Loucy (cell line): ENCODE results near the gene SLC17A5.
A peak's percentile ranks its signal among the peaks of the same experiment; 100 is the strongest.
"Not testable (repeated sequence)": the region's sequence is repeated elsewhere in the genome, so short reads cannot be mapped to it uniquely, and the experiment has no call there.

Experiments
- H2AFZ ChIP-seq: fragments of 200-600 bp; sonication (generic); 2 replicates; pipeline ENCODE4 v1.6.0; 2016; ENCODE audit warnings: antibody characterized with exemption, mild to moderate bottlenecking, low read length, moderate library complexity
- H3F3A ChIP-seq: fragments of 200-600 bp; 2 replicates; pipeline ENCODE4 v1.6.0; 2016; ENCODE audit warnings: antibody characterized with exemption, low read depth, mild to moderate bottlenecking
- H3K27me3 ChIP-seq: fragments of 200-600 bp; sonication (generic); 2 replicates; pipeline ENCODE4 v1.6.1; 2014; ENCODE audit warnings: low read length, mild to moderate bottlenecking; ENCODE audit not compliant: insufficient read depth, poor library complexity, severe bottlenecking
- H3K36me3 ChIP-seq: fragments of 200-600 bp; sonication (generic); 2 replicates; pipeline ENCODE4 v1.6.1; 2016; ENCODE audit warnings: low read length; ENCODE audit not compliant: insufficient read depth
- H3K4me1 ChIP-seq: fragments of 200-600 bp; sonication (generic); 2 replicates; pipeline ENCODE4 v1.5.1; 2014; ENCODE audit warnings: low read length, mild to moderate bottlenecking; ENCODE audit not compliant: insufficient read depth, poor library complexity, severe bottlenecking
- H3K4me2 ChIP-seq: fragments of 200-600 bp; sonication (generic); 2 replicates; pipeline ENCODE4 v1.6.0; 2014; ENCODE audit warnings: antibody characterized with exemption, low read length, low read depth, mild to moderate bottlenecking; ENCODE audit not compliant: poor library complexity, severe bottlenecking
- H3K4me3 ChIP-seq: fragments of 200-600 bp; sonication (generic); 2 replicates; pipeline ENCODE4 v1.5.1; 2014; ENCODE audit warnings: low read length, mild to moderate bottlenecking, mixed read lengths; ENCODE audit not compliant: poor library complexity, severe bottlenecking
- H3K79me2 ChIP-seq: fragments of 200-600 bp; sonication (generic); 2 replicates; pipeline ENCODE4 v1.6.1; 2014; ENCODE audit warnings: low read length; ENCODE audit not compliant: insufficient read depth
- H3K9ac ChIP-seq: fragments of 200-600 bp; sonication (generic); 2 replicates; pipeline ENCODE4 v1.6.0; 2014; ENCODE audit warnings: mild to moderate bottlenecking, low read depth, low read length, moderate library complexity; ENCODE audit not compliant: poor library complexity, severe bottlenecking
- H3K9me2 ChIP-seq: fragments of 200-600 bp; sonication (generic); replicated peaks from 2 replicates; pipeline ENCODE4 v1.6.1; 2016; ENCODE audit warnings: low read depth, low read length, mixed read lengths
- H3K9me3 ChIP-seq: fragments of 200-600 bp; sonication (generic); 2 replicates; pipeline ENCODE4 v1.6.1; 2014; ENCODE audit warnings: mild to moderate bottlenecking, antibody characterized with exemption, low read length, low read depth; ENCODE audit not compliant: insufficient read depth
- H4K20me1 ChIP-seq: fragments of 200-600 bp; sonication (generic); 2 replicates; pipeline ENCODE4 v1.6.0; 2014; ENCODE audit warnings: antibody characterized with exemption, low read length, mild to moderate bottlenecking; ENCODE audit not compliant: insufficient read depth, poor library complexity, severe bottlenecking
- EZH2phosphoT487 ChIP-seq: fragments of 200-600 bp; IDR thresholded peaks from 2 replicates; pipeline ENCODE4 v1.6.1; 2018; ENCODE audit warnings: antibody characterized with exemption, mild to moderate bottlenecking, moderate library complexity, borderline replicate concordance
- TF ChIP-seq, protein P1 (sequence below): fragments of 200-600 bp; sonication (generic); conservative IDR thresholded peaks from 2 replicates; pipeline ENCODE4 v1.5.1; 2014; ENCODE audit warnings: mild to moderate bottlenecking, antibody characterized with exemption, low read length

The SLC17A5 gene

DNA sequence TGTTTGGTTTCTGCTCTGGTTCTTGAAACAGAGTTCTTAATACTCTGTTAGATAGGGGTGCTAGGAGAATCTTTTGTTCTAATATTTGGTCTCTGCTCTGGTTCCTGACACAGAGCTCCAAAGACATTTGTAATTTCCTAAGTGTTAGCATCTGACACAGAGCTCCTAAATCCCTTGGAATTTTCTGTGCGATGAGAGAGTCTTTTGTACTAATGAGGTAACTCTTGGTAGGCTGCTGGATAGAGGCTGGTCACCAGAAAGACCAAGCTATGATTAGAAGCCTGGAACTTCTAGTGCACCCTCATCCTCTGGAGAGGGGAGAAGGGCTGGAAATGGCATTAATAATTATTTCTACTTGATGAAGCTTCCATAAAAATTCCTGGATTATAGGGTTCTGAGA lies 34.6 kb upstream of the SLC17A5 start:
- Histone ChIP-seq H3K4me1 (no peaks in the 10 kb centered on the region), H3K4me2 (no peak overlapping the region), H3K9me2 (no peaks in the 10 kb centered on the region), H3K9me3 (0 out of 2 replicates have a peak, but pooled peaks cover under 1% of the 10 kb centered on the region), H2AFZ (no peak overlapping the region), H3K27me3 (no peaks in the 10 kb centered on the region), H3K36me3 (no peaks in the 10 kb centered on the region), H3K79me2 (no peaks in the 10 kb centered on the region), H3K9ac (no peak overlapping the region), H4K20me1 (no peaks in the 10 kb centered on the region), H3K4me3 (no peak overlapping the region), H3F3A (no peaks in the 10 kb centered on the region)
- TF ChIP-seq, protein P1, sequence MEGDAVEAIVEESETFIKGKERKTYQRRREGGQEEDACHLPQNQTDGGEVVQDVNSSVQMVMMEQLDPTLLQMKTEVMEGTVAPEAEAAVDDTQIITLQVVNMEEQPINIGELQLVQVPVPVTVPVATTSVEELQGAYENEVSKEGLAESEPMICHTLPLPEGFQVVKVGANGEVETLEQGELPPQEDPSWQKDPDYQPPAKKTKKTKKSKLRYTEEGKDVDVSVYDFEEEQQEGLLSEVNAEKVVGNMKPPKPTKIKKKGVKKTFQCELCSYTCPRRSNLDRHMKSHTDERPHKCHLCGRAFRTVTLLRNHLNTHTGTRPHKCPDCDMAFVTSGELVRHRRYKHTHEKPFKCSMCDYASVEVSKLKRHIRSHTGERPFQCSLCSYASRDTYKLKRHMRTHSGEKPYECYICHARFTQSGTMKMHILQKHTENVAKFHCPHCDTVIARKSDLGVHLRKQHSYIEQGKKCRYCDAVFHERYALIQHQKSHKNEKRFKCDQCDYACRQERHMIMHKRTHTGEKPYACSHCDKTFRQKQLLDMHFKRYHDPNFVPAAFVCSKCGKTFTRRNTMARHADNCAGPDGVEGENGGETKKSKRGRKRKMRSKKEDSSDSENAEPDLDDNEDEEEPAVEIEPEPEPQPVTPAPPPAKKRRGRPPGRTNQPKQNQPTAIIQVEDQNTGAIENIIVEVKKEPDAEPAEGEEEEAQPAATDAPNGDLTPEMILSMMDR = no peak
- TF ChIP-seq EZH2phosphoT487 = no peak

DNA sequence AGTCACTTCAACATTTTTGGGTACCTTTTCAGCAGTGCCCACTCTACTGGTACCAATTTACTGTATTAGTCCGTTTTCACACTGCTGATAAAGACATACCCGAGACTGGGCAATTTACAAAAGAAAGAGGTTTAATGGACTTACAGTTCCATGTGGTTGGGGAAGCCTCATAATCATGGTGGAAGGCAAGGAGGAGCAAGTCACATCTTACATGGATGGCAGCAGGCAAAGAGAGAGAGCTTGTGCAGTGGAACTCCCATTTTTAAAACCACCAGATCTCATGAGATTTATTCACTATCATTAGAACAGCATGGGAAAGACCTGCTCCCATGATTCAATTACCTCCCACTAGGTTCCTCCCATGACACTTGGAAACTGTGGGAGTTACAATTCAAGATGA lies 29.8 kb upstream of the SLC17A5 start:
- not testable (repeated sequence) for H3K4me3 ChIP-seq, H3K4me2 ChIP-seq, H3K36me3 ChIP-seq, H3K9ac ChIP-seq, H3K9me2 ChIP-seq, H3K79me2 ChIP-seq, H3K9me3 ChIP-seq, H2AFZ ChIP-seq, H3K27me3 ChIP-seq, H4K20me1 ChIP-seq, H3F3A ChIP-seq, H3K4me1 ChIP-seq

DNA sequence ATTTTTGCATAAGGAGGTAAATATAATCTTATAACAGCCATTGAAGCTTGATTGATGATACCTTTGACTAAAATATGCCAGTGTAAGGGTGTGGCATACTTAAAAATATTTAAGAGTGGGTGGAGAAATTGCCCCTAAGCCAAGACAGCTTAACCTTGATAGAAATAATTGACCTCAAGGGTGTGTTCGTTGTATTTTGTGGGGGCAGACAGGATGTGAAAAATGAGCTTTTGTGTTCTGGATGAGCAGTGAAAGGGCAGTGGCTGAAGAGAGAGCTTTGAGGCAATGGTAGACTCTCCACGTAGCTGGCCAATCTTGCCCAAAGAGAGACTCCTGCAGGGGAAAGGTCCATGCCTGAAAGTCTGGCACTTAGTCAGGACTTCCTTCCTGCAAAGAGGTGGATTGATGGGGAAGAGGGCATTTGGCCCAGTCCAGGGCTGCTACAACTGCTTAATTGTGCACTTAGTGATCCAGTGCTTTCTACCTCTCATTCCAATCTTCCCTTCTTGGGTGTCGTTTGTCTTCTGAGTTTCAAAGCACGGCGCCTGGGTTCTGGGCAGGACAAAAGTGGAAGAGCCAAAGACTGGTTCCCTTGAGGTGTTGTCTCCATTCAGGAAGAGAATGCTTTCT lies 26.6 kb upstream of the SLC17A5 start:
- Histone ChIP-seq H3K9me2 (no peaks in the 10 kb centered on the region), H3K9ac (no peak overlapping the region), H3K4me3 (no peak overlapping the region), H3K27me3 (no peaks in the 10 kb centered on the region), H3K4me1 (peaks cover 8% of the 10 kb centered on the region), H3K9me3 (0 out of 2 replicates have a peak, but pooled peaks cover 2% of the 10 kb centered on the region), H3K4me2 (peak overlapping the region; percentile 34), H2AFZ (peak overlapping the region; percentile 51), H3K36me3 (no peaks in the 10 kb centered on the region), H3K79me2 (no peaks in the 10 kb centered on the region), H4K20me1 (no peaks in the 10 kb centered on the region), H3F3A (no peaks in the 10 kb centered on the region)
- TF ChIP-seq EZH2phosphoT487 = no peak
- TF ChIP-seq, protein P1 = no peak

DNA sequence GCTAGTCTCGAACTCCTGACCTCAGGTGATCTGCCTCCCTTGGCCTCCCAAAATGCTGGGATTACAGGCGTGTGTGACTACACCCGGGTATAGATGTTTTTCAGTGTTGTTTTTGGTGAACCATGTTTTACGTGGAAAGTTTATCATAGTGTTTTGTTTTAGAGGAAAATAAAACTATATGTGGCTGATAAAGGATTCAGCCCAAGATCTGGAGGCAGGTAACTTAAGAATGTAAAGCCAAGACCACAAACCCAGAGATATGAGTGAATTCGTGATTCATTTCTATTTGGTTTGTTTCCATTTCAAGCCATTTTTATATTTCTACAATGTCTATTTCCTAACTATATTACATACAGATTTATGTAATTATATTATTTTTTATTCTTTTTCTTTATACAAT lies 26.1 kb upstream of the SLC17A5 start:
- not testable (repeated sequence) for H3K9me3 ChIP-seq, H3K27me3 ChIP-seq, H3K9me2 ChIP-seq, H3K4me1 ChIP-seq, H3F3A ChIP-seq, H3K79me2 ChIP-seq, H2AFZ ChIP-seq, H3K4me3 ChIP-seq, H4K20me1 ChIP-seq, H3K4me2 ChIP-seq, H3K36me3 ChIP-seq, H3K9ac ChIP-seq
